Calu3 (cell line): ENCODE measurements around the gene PRDM12. TPM values are rescaled to one million over a fixed set of nuclear protein-coding genes. Genes with fewer than 3 reads are reported as not detected.

ENCODE experiments used
- BruUV-seq: library from RNA; stranded (reverse); fragments of 400-500 nt; replicated peaks from 2 replicates; lab custom pipeline; 2021; lab: Mats Ljungman, UMichigan
- CTCF ChIA-PET: fragments of 300-600 bp; sonication (Branson Sonifier 250); formaldehyde crosslinking; loops from one replicate; lab custom pipeline; 2022; ENCODE audit warnings: antibody characterized with exemption; lab: Charles Lee
- DNase-seq: peaks from one replicate; pipeline ENCODE4 v3.0.0; 2022
- H3K27ac Mint-ChIP-seq: one replicate; pipeline ENCODE4 v1.8.0; 2022; ENCODE audit warnings: mixed read lengths; ENCODE audit not compliant: unreplicated experiment
- H3K27me3 Mint-ChIP-seq: one replicate; pipeline ENCODE4 v1.8.0; 2022; ENCODE audit warnings: mixed read lengths; ENCODE audit not compliant: unreplicated experiment
- H3K36me3 Mint-ChIP-seq: one replicate; pipeline ENCODE4 v1.8.0; 2022; ENCODE audit warnings: mild to moderate bottlenecking, moderate library complexity, mixed read lengths; ENCODE audit not compliant: insufficient read depth, unreplicated experiment
- H3K4me1 Mint-ChIP-seq: one replicate; pipeline ENCODE4 v1.8.0; 2022; ENCODE audit warnings: mild to moderate bottlenecking, low read depth, mixed read lengths; ENCODE audit not compliant: unreplicated experiment
- H3K4me3 Mint-ChIP-seq: one replicate; pipeline ENCODE4 v1.8.0; 2022; ENCODE audit warnings: mild to moderate bottlenecking, low read depth, moderate library complexity, mixed read lengths; ENCODE audit not compliant: unreplicated experiment
- H3K9me3 Mint-ChIP-seq: one replicate; pipeline ENCODE4 v1.8.0; 2022; ENCODE audit warnings: low read depth, mixed read lengths; ENCODE audit not compliant: unreplicated experiment
- intact Hi-C: fragments of 100-400 bp; cut with micrococcal nuclease; formaldehyde crosslinking; loops from one replicate; pipeline ENCODE4 v1.10.0; 2022; ENCODE audit not compliant: unreplicated experiment
- total RNA-seq: library from RNA; stranded (reverse); gene quantifications from 2 replicates; pipeline ENCODE4 v1.2.3, GENCODE V29; 2022
- TF ChIP-seq, protein P1 (sequence below): fragments of 200-600 bp; IDR thresholded peaks from one replicate; pipeline ENCODE4 v1.8.0; 2022; ENCODE audit warnings: antibody characterized with exemption; ENCODE audit not compliant: unreplicated experiment

Gene PRDM12
- total RNA-seq, 1 experiment from 2014 or later: not detected

DNA sequence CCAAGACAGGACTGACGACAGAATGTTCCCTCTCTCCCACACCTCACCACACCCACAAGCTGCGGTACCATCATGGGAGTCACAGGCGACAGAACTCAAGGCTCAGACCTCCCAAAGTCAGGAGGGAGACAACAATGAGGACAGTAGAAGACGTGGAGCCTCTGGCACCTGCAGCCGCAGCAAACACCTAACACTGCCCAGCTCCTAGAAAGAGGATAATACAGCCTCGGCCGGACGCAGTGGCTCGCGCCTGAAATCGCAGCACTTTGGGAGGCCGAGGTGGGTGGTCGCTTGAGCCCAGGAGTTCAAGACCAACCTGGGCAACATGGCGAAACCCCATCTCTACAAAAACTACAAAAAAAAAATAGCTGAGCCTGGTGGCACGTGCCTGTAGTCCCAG, 13.2 kb upstream of the PRDM12 start:
- intact Hi-C loops: no loop called here
- Mint-ChIP-seq H3K27me3 (peaks cover 22% of the 10 kb centered on the region), H3K4me3 (no peak overlapping the region), H3K4me1 (no peaks in the 10 kb centered on the region), H3K9me3 (no peaks in the 10 kb centered on the region), H3K27ac (no peak overlapping the region), H3K36me3 (no peaks in the 10 kb centered on the region)
- TF ChIP-seq, protein P1, sequence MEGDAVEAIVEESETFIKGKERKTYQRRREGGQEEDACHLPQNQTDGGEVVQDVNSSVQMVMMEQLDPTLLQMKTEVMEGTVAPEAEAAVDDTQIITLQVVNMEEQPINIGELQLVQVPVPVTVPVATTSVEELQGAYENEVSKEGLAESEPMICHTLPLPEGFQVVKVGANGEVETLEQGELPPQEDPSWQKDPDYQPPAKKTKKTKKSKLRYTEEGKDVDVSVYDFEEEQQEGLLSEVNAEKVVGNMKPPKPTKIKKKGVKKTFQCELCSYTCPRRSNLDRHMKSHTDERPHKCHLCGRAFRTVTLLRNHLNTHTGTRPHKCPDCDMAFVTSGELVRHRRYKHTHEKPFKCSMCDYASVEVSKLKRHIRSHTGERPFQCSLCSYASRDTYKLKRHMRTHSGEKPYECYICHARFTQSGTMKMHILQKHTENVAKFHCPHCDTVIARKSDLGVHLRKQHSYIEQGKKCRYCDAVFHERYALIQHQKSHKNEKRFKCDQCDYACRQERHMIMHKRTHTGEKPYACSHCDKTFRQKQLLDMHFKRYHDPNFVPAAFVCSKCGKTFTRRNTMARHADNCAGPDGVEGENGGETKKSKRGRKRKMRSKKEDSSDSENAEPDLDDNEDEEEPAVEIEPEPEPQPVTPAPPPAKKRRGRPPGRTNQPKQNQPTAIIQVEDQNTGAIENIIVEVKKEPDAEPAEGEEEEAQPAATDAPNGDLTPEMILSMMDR: no peak
- no TSS peak for BruUV-seq
- CTCF ChIA-PET: no interaction called here
- DNase-seq: no peak

DNA sequence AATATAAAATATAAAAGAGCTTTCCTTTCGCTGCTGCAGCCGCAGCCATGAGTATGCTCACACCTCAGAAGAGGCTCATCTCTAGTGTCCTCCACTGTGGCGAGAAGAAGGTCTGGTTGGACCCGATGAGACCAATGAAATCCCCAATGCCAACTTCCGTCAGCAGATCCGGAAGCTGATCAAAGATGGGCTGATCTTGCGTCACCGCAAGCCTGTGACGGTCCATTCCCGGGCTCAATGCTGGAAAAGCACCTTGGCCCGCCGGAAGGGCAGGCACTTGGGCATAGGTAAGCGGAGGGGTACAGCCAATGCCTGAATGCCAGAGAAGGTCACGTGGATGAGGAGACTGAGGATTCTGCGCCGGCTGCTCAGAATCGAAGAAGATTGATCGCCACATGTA, 12.6 kb upstream of the PRDM12 start:
- TF ChIP-seq, protein P1: no peak
- H3K4me3 Mint-ChIP-seq: no peak overlapping the region
- H3K4me1 Mint-ChIP-seq: no peaks in the 10 kb centered on the region
- intact Hi-C loops: no loop called here
- BruUV-seq: no TSS peak
- H3K27me3 Mint-ChIP-seq: peaks cover 27% of the 10 kb centered on the region
- DNase-seq: no peak
- no peaks in the 10 kb centered on the region for H3K9me3 Mint-ChIP-seq
- H3K27ac Mint-ChIP-seq: no peak overlapping the region
- H3K36me3 Mint-ChIP-seq: no peaks in the 10 kb centered on the region
- CTCF ChIA-PET: no interaction called here

DNA sequence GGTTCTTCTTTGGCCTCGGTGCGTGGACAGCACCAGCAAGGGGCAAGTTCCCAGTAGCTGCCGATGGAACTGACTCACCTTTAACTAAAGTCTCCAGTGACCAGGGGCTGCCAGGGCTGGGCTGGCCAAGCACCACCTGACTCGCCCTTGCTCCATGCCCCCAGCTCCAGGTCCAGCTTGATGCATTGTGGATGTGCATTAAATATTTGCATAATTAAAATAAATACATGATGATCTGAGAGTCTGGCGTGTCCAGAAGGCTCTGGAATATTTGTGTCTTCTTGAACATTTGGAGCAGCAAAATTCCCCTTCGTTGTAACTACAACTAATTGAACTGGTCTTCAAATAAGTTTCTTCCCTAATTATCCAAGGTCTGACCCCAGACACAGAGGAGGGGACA, 9.5 kb upstream of the PRDM12 start:
- Mint-ChIP-seq H3K4me1 (no peaks in the 10 kb centered on the region), H3K27me3 (peaks cover 58% of the 10 kb centered on the region), H3K4me3 (no peak overlapping the region), H3K9me3 (no peaks in the 10 kb centered on the region), H3K36me3 (peaks cover 4% of the 10 kb centered on the region), H3K27ac (no peak overlapping the region)
- no TSS peak for BruUV-seq
- intact Hi-C loops: no loop called here
- no peak for DNase-seq
- TF ChIP-seq, protein P1: no peak
- CTCF ChIA-PET: no interaction called here

DNA sequence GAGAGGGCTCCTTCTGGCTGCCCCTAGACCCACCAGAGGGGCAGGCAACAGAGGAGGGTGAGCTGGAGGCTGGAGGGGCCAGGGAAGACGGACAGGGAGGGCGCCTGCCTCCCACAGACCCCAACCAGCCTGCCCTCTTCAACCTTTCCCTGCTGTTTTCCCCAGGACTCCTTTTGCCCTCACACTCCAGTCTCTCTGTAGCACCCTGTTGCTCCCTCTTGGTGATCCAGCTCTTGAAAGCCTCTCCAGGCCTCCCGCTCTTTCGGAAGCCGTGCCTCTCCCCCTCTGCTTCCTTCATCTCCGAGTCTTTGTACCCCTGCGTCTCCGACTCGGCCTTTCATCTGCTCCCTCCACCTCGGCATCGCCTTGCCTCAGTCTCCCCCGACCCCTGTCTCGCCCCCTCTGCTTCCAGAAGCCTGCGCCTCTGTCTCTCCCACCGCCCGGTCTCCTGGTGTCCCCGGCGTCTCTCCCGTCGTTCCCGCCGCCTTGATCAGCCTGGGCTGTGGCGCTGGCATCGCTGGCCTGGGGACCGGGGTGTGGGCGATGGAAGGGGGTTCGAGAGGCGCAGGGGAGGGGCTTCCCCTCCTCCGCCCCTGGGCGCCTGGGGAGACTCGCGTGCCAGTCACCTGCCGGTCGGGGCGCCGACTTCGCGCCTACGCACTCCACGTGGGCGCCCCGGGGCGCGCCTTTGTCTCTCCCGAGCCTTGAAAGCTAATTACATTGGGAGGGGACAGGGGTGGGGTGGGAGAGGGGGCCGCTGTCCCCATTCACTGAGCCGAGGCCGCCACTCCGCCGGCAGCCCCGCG, 5.3 kb upstream of the PRDM12 start:
- H3K27me3 Mint-ChIP-seq: peaks cover 75% of the 10 kb centered on the region
- intact Hi-C loops: no loop called here
- no peaks in the 10 kb centered on the region for H3K9me3 Mint-ChIP-seq
- H3K36me3 Mint-ChIP-seq: peaks cover 5% of the 10 kb centered on the region
- H3K4me3 Mint-ChIP-seq: peak overlapping the region; percentile 62
- TF ChIP-seq, protein P1: no peak
- CTCF ChIA-PET: no interaction called here
- no peak for DNase-seq
- no peaks in the 10 kb centered on the region for H3K4me1 Mint-ChIP-seq
- BruUV-seq: no TSS peak
- H3K27ac Mint-ChIP-seq: no peak overlapping the region
